ENCODE measurements around the gene TAL2. TPM values are rescaled to one million over a fixed set of nuclear protein-coding genes. Genes with fewer than 3 reads are reported as not detected.

TAL2 gene
- total and polyA plus RNA-seq, 2 donors (not counting 3 experiments of a cell fraction or from before 2014, with no cell fraction given): 0.30 TPM; not detected in 1

GRCh38 chr9:105678163-105678562, 15.9 kb downstream of the TAL2 start:
- FAIRE-seq: no peak
- Histone ChIP-seq H3K9me1 (replicated peaks; ENCODE audit: control insufficient read depth, extremely low read depth, insufficient read depth, low read length) (no peaks in the 10 kb centered on the region), H3K27ac (ENCODE audit: insufficient read depth, low read depth, low read length) (no peak overlapping the region), H3K4me2 (ENCODE audit: insufficient read depth, low read length) (no peak overlapping the region), H3K4me3 (replicated peaks in 1 of 3; ENCODE audit: insufficient read depth in 1 of 3, low read depth in 1 of 3, low read length in 3 of 3) (no peak overlapping the region), H4K20me1 (replicated peaks; ENCODE audit: control insufficient read depth, extremely low read depth, insufficient read depth, low read length) (no peaks in the 10 kb centered on the region), H2AFZ (ENCODE audit: low read depth, low read length) (no peak overlapping the region), H3K9me3 (replicated peaks; ENCODE audit: control insufficient read depth, insufficient read depth, low read length) (no peaks in the 10 kb centered on the region), H3K4me1 (ENCODE audit: control insufficient read depth, extremely low read depth, insufficient read depth, low read length) (no peaks in the 10 kb centered on the region), H3K79me2 (ENCODE audit: control insufficient read depth, insufficient read depth, low read length) (no peaks in the 10 kb centered on the region), H3K27me3 (ENCODE audit: control insufficient read depth in 2 of 2, insufficient read depth in 2 of 2, low read length in 2 of 2) (peaks cover 0 to 6% of the 10 kb centered on the region in 2 experiments), H3K36me3 (ENCODE audit: control insufficient read depth in 2 of 2, extremely low read depth in 1 of 2, insufficient read depth in 2 of 2, low read length in 2 of 2) (no peaks in the 10 kb centered on the region), H3K9ac (replicated peaks; ENCODE audit: extremely low read depth, insufficient read depth, low read length) (no peak overlapping the region)
- BruUV-seq (replicated peaks): no TSS peak
- CTCF ChIA-PET: interaction anchor here (0.9 kb wide), 1 partner anchor 13 kb away, joined by 4 read pairs; no protein-coding TSS in a partner anchor
- POLR2A ChIA-PET: no interaction called here
- dilution Hi-C loops (cut with MboI; ENCODE audit: extremely low pct_ligation_motif_present, low sequenced_read_pairs): no loop called here
- no peak for TF ChIP-seq MAX (IDR thresholded peaks at IDR 0.05; ENCODE audit: insufficient read depth, insufficient read length)
- no peak for TF ChIP-seq MYC (IDR thresholded peaks at IDR 0.05; ENCODE audit: low read depth, low read length)
- no peak for TF ChIP-seq POLR2A (IDR thresholded peaks at IDR 0.05; ENCODE audit: low read depth, low read length)
- no peak for TF ChIP-seq JUN (IDR thresholded peaks at IDR 0.05; ENCODE audit: borderline replicate concordance, insufficient read depth, insufficient read length, low read depth)
- TF ChIP-seq CTCF (IDR thresholded peaks at IDR 0.05; ENCODE audit: extremely low read depth in 1 of 2, insufficient read depth in 1 of 2, low read depth in 1 of 2, low read length in 2 of 2): no peak
- TF ChIP-seq EZH2 (IDR thresholded peaks at IDR 0.05; ENCODE audit: borderline replicate concordance, low read depth, low read length, severe bottlenecking): no peak
- no peak for TF ChIP-seq POLR2AphosphoS5 (IDR thresholded peaks at IDR 0.05; ENCODE audit: insufficient read depth, low read depth, low read length)
- no peak for TF ChIP-seq GATA2 (IDR thresholded peaks at IDR 0.05; ENCODE audit: insufficient read depth, insufficient read length, low read depth, low read length)
- no peak for TF ChIP-seq FOS (IDR thresholded peaks at IDR 0.05; ENCODE audit: borderline replicate concordance, insufficient read depth, low read length)
- intact Hi-C loops (cut with micrococcal nuclease): no loop called here
- no peak for DNase-seq (ENCODE audit: low read depth, low spot score)
